GM19240 (cell line): Measurements from ENCODE around the gene SHMT1.
"Not testable (repeated sequence)": the region's sequence is repeated elsewhere in the genome, so short reads cannot be mapped to it uniquely, and the experiment has no call there.

ENCODE experiments used
- DNase-seq: peaks from one replicate; pipeline ENCODE4 v3.0.0; 2011; ENCODE audit warnings: low spot score; ENCODE audit not compliant: insufficient read length

SHMT1 gene

GRCh38 chr17:18363101-18364049 lies at the start of gene SHMT1:
Gene SHMT1, minus strand, starts transcription at chr17:18363550. Its CDS starts 7,569 bp downstream, at chr17:18355981.
- peak; percentile 87 for DNase-seq

- not testable (repeated sequence) for DNase-seq
Measured at GRCh38 chr17:18412001-18412538, 48.7 kb upstream of the SHMT1 start.

GRCh38 chr17:18411377-18411864 lies 48.1 kb upstream of the SHMT1 start:
- DNase-seq = not testable (repeated sequence)

GRCh38 chr17:18410736-18411135 lies 47.4 kb upstream of the SHMT1 start:
- not testable (repeated sequence) for DNase-seq

GRCh38 chr17:18409321-18409720 lies 46.0 kb upstream of the SHMT1 start:
- not testable (repeated sequence) for DNase-seq

GRCh38 chr17:18408906-18409305 lies 45.6 kb upstream of the SHMT1 start:
- DNase-seq = not testable (repeated sequence)

- DNase-seq = not testable (repeated sequence)
Measured at GRCh38 chr17:18403604-18404003, 40.3 kb upstream of the SHMT1 start.

- DNase-seq = not testable (repeated sequence)
Measured at GRCh38 chr17:18403166-18403565, 39.8 kb upstream of the SHMT1 start.

GRCh38 chr17:18401872-18402590 lies 38.7 kb upstream of the SHMT1 start:
- DNase-seq = not testable (repeated sequence)

- DNase-seq = not testable (repeated sequence)
Measured at GRCh38 chr17:18388728-18389127, 25.4 kb upstream of the SHMT1 start.

- DNase-seq = not testable (repeated sequence)
Measured at GRCh38 chr17:18388266-18388665, 24.9 kb upstream of the SHMT1 start.

GRCh38 chr17:18387583-18387982 lies 24.2 kb upstream of the SHMT1 start:
- not testable (repeated sequence) for DNase-seq

GRCh38 chr17:18384271-18384670 lies 20.9 kb upstream of the SHMT1 start:
- DNase-seq = not testable (repeated sequence)

GRCh38 chr17:18383079-18383481 lies 19.7 kb upstream of the SHMT1 start:
- DNase-seq = not testable (repeated sequence)

- no peak for DNase-seq
Measured at GRCh38 chr17:18382441-18383078, 19.2 kb upstream of the SHMT1 start.

- no peak for DNase-seq
Measured at GRCh38 chr17:18381953-18382245, 18.5 kb upstream of the SHMT1 start.

- no peak for DNase-seq
Measured at GRCh38 chr17:18381158-18381952, 18.0 kb upstream of the SHMT1 start.

GRCh38 chr17:18380471-18381157 lies 17.3 kb upstream of the SHMT1 start:
- no peak for DNase-seq

- DNase-seq = no peak
Measured at GRCh38 chr17:18379246-18380146, 16.1 kb upstream of the SHMT1 start.
